C4-2B (cell line): ENCODE data around the gene CRACR2A.

Experiments used
- H3K27ac ChIP-seq: fragments of 450-650 bp; 2 replicates; pipeline ENCODE4 v1.5.1; 2017
- ZFX ChIP-seq: fragments of 450-650 bp; IDR thresholded peaks from 2 replicates; pipeline ENCODE4 v1.6.1; 2017
- TF ChIP-seq, protein P1 (sequence below): fragments of 450-650 bp; conservative IDR thresholded peaks from 2 replicates; pipeline ENCODE4 v1.5.1; 2017; ENCODE audit warnings: mild to moderate bottlenecking

The CRACR2A gene

DNA sequence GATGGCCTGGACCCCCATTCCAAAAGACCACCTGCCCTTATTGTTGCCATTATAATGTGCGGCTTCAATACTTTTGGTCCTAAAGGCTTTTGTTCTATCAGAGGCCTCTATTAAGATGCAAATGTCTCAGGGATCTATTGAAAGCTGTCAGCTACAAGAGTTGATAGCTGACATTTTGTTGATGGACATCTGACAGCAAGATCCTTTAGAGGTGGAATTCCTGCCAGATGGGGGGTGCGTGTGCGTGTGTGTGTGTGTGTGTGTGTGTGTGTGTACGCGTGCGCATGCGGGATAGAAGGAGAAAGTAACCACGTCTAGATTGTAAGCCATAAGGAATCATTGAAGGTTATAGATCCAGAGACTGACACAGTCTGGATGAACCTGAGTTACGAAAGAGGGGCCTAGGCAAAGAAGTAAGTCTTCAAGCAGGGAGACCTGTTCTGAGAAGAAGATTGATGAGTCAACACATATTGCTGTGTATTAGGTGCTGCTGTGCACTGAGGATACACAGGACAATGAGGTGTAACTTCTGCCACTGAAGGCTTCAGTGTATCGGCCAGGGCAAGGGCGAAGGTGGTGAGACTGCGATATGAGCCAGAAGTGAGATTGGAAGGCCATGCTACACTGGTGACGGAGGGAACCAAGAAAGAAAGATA, 172.7 kb downstream of the CRACR2A start:
- H3K27ac ChIP-seq, result no peak overlapping the region
- no peak for TF ChIP-seq ZFX
- TF ChIP-seq, protein P1, sequence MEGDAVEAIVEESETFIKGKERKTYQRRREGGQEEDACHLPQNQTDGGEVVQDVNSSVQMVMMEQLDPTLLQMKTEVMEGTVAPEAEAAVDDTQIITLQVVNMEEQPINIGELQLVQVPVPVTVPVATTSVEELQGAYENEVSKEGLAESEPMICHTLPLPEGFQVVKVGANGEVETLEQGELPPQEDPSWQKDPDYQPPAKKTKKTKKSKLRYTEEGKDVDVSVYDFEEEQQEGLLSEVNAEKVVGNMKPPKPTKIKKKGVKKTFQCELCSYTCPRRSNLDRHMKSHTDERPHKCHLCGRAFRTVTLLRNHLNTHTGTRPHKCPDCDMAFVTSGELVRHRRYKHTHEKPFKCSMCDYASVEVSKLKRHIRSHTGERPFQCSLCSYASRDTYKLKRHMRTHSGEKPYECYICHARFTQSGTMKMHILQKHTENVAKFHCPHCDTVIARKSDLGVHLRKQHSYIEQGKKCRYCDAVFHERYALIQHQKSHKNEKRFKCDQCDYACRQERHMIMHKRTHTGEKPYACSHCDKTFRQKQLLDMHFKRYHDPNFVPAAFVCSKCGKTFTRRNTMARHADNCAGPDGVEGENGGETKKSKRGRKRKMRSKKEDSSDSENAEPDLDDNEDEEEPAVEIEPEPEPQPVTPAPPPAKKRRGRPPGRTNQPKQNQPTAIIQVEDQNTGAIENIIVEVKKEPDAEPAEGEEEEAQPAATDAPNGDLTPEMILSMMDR, result no peak

DNA sequence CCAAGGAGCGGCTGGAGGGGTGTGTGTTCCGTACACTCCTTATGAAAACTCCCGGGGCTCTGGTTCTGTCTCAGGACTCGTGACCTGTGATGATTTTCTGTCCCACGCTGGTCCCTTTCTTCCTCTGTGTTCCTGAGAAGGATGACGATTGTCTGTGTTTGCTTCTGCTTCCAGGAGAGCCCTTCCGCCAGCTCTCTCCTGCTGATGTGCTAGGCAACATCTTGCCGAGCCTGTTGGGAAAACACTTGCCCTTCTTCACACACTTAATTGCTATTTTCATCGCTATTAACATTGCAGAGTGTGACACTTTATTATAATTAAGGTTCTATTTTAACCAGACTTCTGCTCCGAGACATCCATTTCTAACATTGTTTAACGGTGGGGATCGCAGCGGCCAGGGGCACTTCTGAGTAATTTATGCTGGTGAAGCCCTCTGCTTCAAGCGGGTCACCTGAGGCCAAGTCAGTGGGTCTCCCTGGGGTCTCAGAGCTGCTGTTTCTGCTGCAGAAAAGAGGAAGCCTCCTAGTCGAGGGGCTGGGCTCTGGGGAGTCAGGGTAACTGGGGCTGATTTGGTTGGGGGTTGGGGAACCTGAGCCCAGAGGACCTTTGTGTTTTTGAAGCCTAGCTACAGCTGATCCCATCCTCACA, 173.3 kb downstream of the CRACR2A start:
- no peak overlapping the region for H3K27ac ChIP-seq

DNA sequence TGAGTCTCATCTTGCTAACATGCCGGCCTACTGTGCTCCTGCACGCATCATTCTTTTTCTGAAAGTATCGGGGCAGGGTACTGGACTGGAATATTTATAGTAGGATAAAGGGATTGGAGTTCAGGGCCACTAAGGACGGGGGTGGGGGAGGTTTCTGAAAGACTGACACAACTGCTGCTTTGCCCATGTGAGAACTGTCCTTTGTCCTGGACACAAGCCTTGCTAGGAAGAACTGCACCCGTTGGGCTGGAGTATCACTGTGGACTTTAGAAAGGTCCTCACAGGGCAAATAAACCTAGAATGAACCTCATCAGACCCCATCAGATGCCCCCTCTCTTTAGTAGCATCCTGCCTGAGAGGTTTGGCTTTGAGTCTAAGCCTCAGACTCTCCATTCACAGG, 174.4 kb downstream of the CRACR2A start:
- TF ChIP-seq ZFX, result no peak
- TF ChIP-seq, protein P1, result no peak
- no peak overlapping the region for H3K27ac ChIP-seq

More for the DNA sequence above, 173.3 kb downstream of the CRACR2A start:
- no peak for TF ChIP-seq ZFX
- TF ChIP-seq, protein P1, result no peak

DNA sequence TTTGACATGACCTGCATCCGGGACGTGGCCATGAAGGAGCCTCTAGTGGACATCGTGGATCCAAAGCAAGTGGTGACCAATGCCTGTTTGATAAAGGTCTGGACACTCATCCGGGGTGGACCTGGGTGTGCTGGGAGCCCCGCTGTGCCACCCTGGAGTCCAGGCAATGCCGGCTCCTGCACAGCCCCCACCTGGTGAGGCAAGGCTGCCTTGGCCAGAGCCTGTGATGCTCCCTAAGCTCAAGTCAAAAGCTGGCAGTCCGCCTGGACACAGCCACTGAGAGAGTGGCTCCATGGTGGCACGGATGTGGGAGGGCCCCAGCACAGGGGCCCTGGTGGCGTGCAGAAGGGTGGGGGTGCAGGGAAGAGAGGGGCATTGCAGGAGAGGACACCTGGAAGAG, 176.0 kb downstream of the CRACR2A start:
- TF ChIP-seq, protein P1, result no peak
- TF ChIP-seq ZFX, result no peak
- no peak overlapping the region for H3K27ac ChIP-seq

DNA sequence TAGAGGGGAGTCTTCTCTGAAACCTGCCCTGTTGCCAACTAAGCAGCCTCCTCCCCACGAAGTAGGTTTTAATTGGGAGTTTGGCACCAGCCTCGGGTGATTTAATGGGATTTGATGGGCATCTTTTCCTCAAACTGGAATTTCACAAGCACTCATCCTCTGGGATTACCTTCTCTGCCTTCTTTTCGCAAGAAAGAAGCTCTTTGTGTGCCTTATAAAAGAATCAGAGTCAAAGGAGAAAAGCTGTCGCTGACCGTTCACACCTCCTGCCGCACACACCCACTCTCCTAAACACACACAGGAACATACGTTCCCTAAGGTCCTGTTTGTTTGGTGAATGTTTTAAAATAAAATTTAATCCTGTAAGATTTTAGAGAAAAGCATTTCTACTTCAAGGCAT, 177.9 kb downstream of the CRACR2A start:
- no peak for TF ChIP-seq ZFX
- TF ChIP-seq, protein P1, result no peak
- H3K27ac ChIP-seq, result no peak overlapping the region

DNA sequence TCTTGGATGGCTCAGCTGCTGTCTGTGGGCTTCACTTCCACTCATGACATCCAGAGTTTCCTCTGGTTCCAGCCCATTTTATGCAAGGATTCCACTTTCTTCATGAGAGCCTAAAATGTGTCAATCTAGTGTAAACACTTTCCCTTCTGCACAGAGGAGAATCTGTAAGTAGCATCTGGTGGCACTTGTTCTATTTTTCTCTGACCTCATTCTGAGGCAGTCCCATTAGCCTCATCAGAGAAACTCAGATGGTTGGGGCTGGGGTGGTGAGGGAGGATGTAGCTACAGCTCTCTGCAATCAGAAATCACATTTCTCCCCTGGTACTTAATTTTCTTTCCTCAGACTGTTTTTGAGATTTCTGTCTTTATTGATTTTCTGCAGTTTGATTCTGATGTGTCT, 180.3 kb downstream of the CRACR2A start:
- TF ChIP-seq, protein P1, result no peak
- no peak for TF ChIP-seq ZFX

DNA sequence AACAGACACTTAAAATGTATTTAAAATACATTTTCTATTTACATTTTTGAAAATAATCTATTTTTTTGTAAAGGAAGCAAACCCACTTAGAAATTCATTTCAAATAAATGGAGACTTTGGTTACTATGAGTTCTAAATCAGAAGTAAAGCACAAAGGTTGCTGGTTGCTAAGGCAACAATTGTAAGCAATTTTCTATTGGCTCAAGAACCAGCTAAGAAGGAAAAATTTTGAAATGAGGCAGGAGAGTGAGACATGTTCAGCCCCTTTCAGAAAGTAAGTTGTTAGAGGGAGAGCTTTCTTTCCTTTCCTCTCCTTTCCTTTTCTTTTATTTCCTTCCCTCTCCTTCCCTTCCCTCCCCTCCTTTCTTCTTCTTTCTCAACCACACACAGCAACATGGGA, 181.2 kb downstream of the CRACR2A start:
- no peak overlapping the region for H3K27ac ChIP-seq
- TF ChIP-seq, protein P1, result no peak
- no peak for TF ChIP-seq ZFX

More for the DNA sequence above, 180.3 kb downstream of the CRACR2A start:
- H3K27ac ChIP-seq, result no peak overlapping the region
